CD4-positive, alpha-beta T cell (primary cell): ENCODE results near the gene SDK2. TPM values are rescaled to one million over a fixed set of nuclear protein-coding genes. Genes with fewer than 3 reads are reported as not detected.

Experiments
- ATAC-seq: fragments of 200-7000 bp; cut with Tn5 transposase; one replicate; pipeline ENCODE4 v1.10.0; 2022; ENCODE audit warnings: mild to moderate bottlenecking; ENCODE audit not compliant: poor library complexity
- CTCF ChIA-PET: fragments of 350-600 bp; sonication (Branson Sonifier 250); formaldehyde crosslinking; loops from one replicate; lab custom pipeline; 2021; ENCODE audit warnings: antibody characterized with exemption, inconsistent platforms; lab: Charles Lee
- POLR2A ChIA-PET: fragments of 350-600 bp; sonication (Branson Sonifier 250); formaldehyde crosslinking; loops from one replicate; lab custom pipeline; 2021; ENCODE audit warnings: antibody characterized with exemption, inconsistent platforms; lab: Charles Lee
- DNase-seq, 14 experiments: peaks; one replicate each; pipeline ENCODE4 v3.0.0-alpha.2; 2013 to 2020; ENCODE audit warnings: mixed read lengths in 2 of 14
- H3K27ac ChIP-seq, 2 donors: one replicate each; pipeline versions ENCODE4 v1.5.1 to v1.7.0; 2013; ENCODE audit warnings: low read length in 2 of 2, low read depth in 1 of 2, mild to moderate bottlenecking in 1 of 2
- H3K27me3 ChIP-seq, 2 experiments: 1 replicate in 1 of 2; 2 replicates in 1 of 2; pipeline versions ENCODE4 v1.6.1 to v1.7.0; 2013; ENCODE audit warnings: low read length in 2 of 2, control low read depth in 1 of 2, mild to moderate bottlenecking in 1 of 2, moderate library complexity in 1 of 2; ENCODE audit not compliant: insufficient read depth in 2 of 2, control insufficient read depth in 1 of 2
- H3K36me3 ChIP-seq: one replicate; pipeline ENCODE4 v1.6.1; 2013; ENCODE audit warnings: low read length, control low read depth; ENCODE audit not compliant: insufficient read depth
- H3K4me1 ChIP-seq: one replicate; pipeline ENCODE4 v1.6.1; 2013; ENCODE audit warnings: low read length, control low read depth; ENCODE audit not compliant: insufficient read depth
- H3K4me3 ChIP-seq: one replicate; pipeline ENCODE4 v1.5.1; 2013; ENCODE audit warnings: mild to moderate bottlenecking, low read length, moderate library complexity
- H3K9me3 ChIP-seq, 2 experiments: 1 replicate in 1 of 2; 2 replicates in 1 of 2; pipeline versions ENCODE4 v1.6.1 to v1.7.0; 2013; ENCODE audit warnings: low read length in 2 of 2, mild to moderate bottlenecking in 2 of 2, control low read depth in 1 of 2, moderate library complexity in 1 of 2; ENCODE audit not compliant: control insufficient read depth in 1 of 2, insufficient read depth in 1 of 2
- H3K27ac Mint-ChIP-seq: one replicate; pipeline ENCODE4 v1.8.0; 2020; ENCODE audit warnings: mixed read lengths
- H3K27me3 Mint-ChIP-seq: one replicate; pipeline ENCODE4 v1.8.0; 2021; ENCODE audit warnings: mixed read lengths
- H3K36me3 Mint-ChIP-seq: one replicate; pipeline ENCODE4 v1.8.0; 2021; ENCODE audit warnings: low read depth, mixed read lengths
- H3K4me1 Mint-ChIP-seq: one replicate; pipeline ENCODE4 v1.8.0; 2021; ENCODE audit warnings: low read depth, mixed read lengths
- H3K4me3 Mint-ChIP-seq: one replicate; pipeline ENCODE4 v1.8.0; 2020; ENCODE audit warnings: mild to moderate bottlenecking, mixed read lengths
- H3K9me3 Mint-ChIP-seq: one replicate; pipeline ENCODE4 v1.8.0; 2020; ENCODE audit warnings: mixed read lengths
- CTCF ChIP-seq: fragments of 200-600 bp; IDR thresholded peaks from one replicate; pipeline ENCODE4 v1.8.0; 2022; ENCODE audit warnings: antibody characterized with exemption, mild to moderate bottlenecking
- intact Hi-C, 2 experiments: fragments of 100-400 bp; cut with DNase I in 1 of 2; cut with micrococcal nuclease in 1 of 2; formaldehyde crosslinking; loops; one replicate each; pipeline versions ENCODE4 v1.15.1 to v1.9.0; 2023 to 2025; cut with DNase I, micrococcal nuclease
- total RNA-seq, 174 experiments: library from RNA in 2 of 174; stranded (reverse) in 2 of 174; gene quantifications; one replicate each; pipeline ENCODE4 v1.2.3 and lab custom pipeline; 2021 to 2026

Gene SDK2
- total RNA-seq, 2 experiments from 2014 or later: 8.1 to 8.2 TPM

- no peak overlapping the region for H3K27ac ChIP-seq
- intact Hi-C loops: no loop called here
- H3K27me3 ChIP-seq: no peaks in the 10 kb centered on the region
- Mint-ChIP-seq H3K9me3 (peaks cover 2% of the 10 kb centered on the region), H3K27me3 (no peaks in the 10 kb centered on the region), H3K4me1 (peaks cover 28% of the 10 kb centered on the region), H3K36me3 (no peaks in the 10 kb centered on the region), H3K27ac (no peak overlapping the region), H3K4me3 (no peak overlapping the region)
- TF ChIP-seq CTCF: no peak
- CTCF ChIA-PET: no interaction called here
- no peak for ATAC-seq
- no peak overlapping the region for H3K4me3 ChIP-seq
- peaks cover 0 to 3% of the 10 kb centered on the region in 2 experiments for H3K9me3 ChIP-seq
- H3K36me3 ChIP-seq: no peaks in the 10 kb centered on the region
- H3K4me1 ChIP-seq: peaks cover 16% of the 10 kb centered on the region
- POLR2A ChIA-PET: no interaction called here
- no peak for DNase-seq
Observed at GRCh38 chr17:73663614-73664013, 19.4 kb upstream of the SDK2 start.

GRCh38 chr17:73660366-73660765, 16.1 kb upstream of the SDK2 start:
- Mint-ChIP-seq H3K4me1 (no peaks in the 10 kb centered on the region), H3K36me3 (no peaks in the 10 kb centered on the region), H3K27me3 (no peaks in the 10 kb centered on the region), H3K9me3 (peaks cover 2% of the 10 kb centered on the region), H3K27ac (no peak overlapping the region), H3K4me3 (no peak overlapping the region)
- no peak for TF ChIP-seq CTCF
- no peak for ATAC-seq
- H3K27me3 ChIP-seq: peaks cover 0 to 2% of the 10 kb centered on the region in 2 experiments
- no peak for DNase-seq
- intact Hi-C loops: no loop called here
- ChIA-PET POLR2A (no interaction called here), CTCF (no interaction called here)
- H3K9me3 ChIP-seq: no peaks in the 10 kb centered on the region
- peaks cover 3% of the 10 kb centered on the region for H3K4me1 ChIP-seq
- H3K36me3 ChIP-seq: no peaks in the 10 kb centered on the region
- no peak overlapping the region for H3K27ac ChIP-seq
- no peak overlapping the region for H3K4me3 ChIP-seq

- H3K4me1 ChIP-seq: peaks cover 3% of the 10 kb centered on the region
- no peak overlapping the region for H3K4me3 ChIP-seq
- no peak overlapping the region for H3K27ac Mint-ChIP-seq
- no peak overlapping the region for H3K4me3 Mint-ChIP-seq
- H3K9me3 ChIP-seq: peaks cover 0 to 10% of the 10 kb centered on the region in 2 experiments
- no peaks in the 10 kb centered on the region for H3K4me1 Mint-ChIP-seq
- H3K36me3 Mint-ChIP-seq: no peaks in the 10 kb centered on the region
- TF ChIP-seq CTCF: no peak
- ChIA-PET POLR2A (no interaction called here), CTCF (no interaction called here)
- intact Hi-C loops: no loop called here
- H3K36me3 ChIP-seq: no peaks in the 10 kb centered on the region
- peaks cover 0 to 2% of the 10 kb centered on the region in 2 experiments for H3K27me3 ChIP-seq
- H3K27me3 Mint-ChIP-seq: no peaks in the 10 kb centered on the region
- H3K27ac ChIP-seq: no peak overlapping the region
- H3K9me3 Mint-ChIP-seq: peaks cover 2% of the 10 kb centered on the region
- no peak for ATAC-seq
- no peak for DNase-seq
Observed at GRCh38 chr17:73658821-73659515, 14.7 kb upstream of the SDK2 start.
